Body of pancreas (tissue), 4 donors: ENCODE measurements around the gene SFTPB. TPM values are rescaled to one million over a fixed set of nuclear protein-coding genes. Genes with fewer than 3 reads are reported as not detected.
"Not testable (repeated sequence)": the region's sequence is repeated elsewhere in the genome, so short reads cannot be mapped to it uniquely, and the experiment has no call there.

Experiments
- ATAC-seq: fragments of 150-250 bp; one replicate; pipeline ENCODE4 v1.9.1; 2016
- DNase-seq, 4 donors: peaks; one replicate each; pipeline ENCODE4 v3.0.0-alpha.2; 2019
- H3K27ac ChIP-seq, 4 donors: fragments of 200-600 bp; sonication (generic); 1 replicate in 3 of 4; 2 replicates in 1 of 4; pipeline versions ENCODE4 v1.5.1 to v1.6.1; 2016 to 2019; ENCODE audit warnings: mild to moderate bottlenecking in 1 of 4, mixed read lengths in 1 of 4, moderate library complexity in 1 of 4
- H3K27me3 ChIP-seq, 2 donors: fragments of 200-600 bp; sonication (generic); one replicate each; pipeline ENCODE4 v1.6.0; 2016; ENCODE audit warnings: mild to moderate bottlenecking in 1 of 2
- H3K36me3 ChIP-seq, 2 donors: fragments of 200-600 bp; sonication (generic); replicated peaks in 1 of 2; 2 replicates each; pipeline ENCODE4 v1.5.1; 2016; ENCODE audit warnings: low read depth in 2 of 2; ENCODE audit not compliant: insufficient read depth in 1 of 2
- H3K4me1 ChIP-seq: fragments of 200-600 bp; sonication (generic); one replicate; pipeline ENCODE4 v1.6.0; 2016
- H3K4me3 ChIP-seq, 2 donors: fragments of 200-600 bp; sonication (generic); 1 replicate in 1 of 2; 2 replicates in 1 of 2; pipeline ENCODE4 v1.5.1; 2016 to 2019
- H3K9me3 ChIP-seq, 3 donors: fragments of 200-600 bp; sonication (generic); 1 replicate in 2 of 3; 2 replicates in 1 of 3; pipeline ENCODE4 v1.5.1; 2016
- CTCF ChIP-seq, 7 experiments: fragments of 450-650 bp in 4 of 7; fragments of 200-600 bp in 3 of 7; sonication (generic) in 3 of 7; IDR thresholded peaks; one replicate each; pipeline ENCODE4 v1.5.1; 2016 to 2019; ENCODE audit warnings: antibody characterized with exemption in 7 of 7
- POLR2A ChIP-seq, 3 donors: fragments of 450-650 bp; IDR thresholded peaks; one replicate each; pipeline ENCODE4 v1.6.1; 2016; ENCODE audit warnings: antibody characterized with exemption in 3 of 3, mild to moderate bottlenecking in 2 of 3
- WGBS, 2 donors: methylation state at CpG; one replicate each; pipeline ENCODE4 v1.1.5; 2017; 5-methylcytosine and 5-hydroxymethylcytosine counted together
- intact Hi-C: fragments of 100-400 bp; cut with DNase I; formaldehyde crosslinking; loops from one replicate; pipeline ENCODE4 v1.15.1; 2023
- total RNA-seq, 2 donors: library from RNA; depleted of rRNA; stranded (reverse); fragments of >200 nt; gene quantifications; one replicate each; pipeline ENCODE4 v1.1.0, GENCODE V29; 2016

SFTPB gene
- total RNA-seq, 2 donors from 2014 or later: not detected

- Histone ChIP-seq H3K4me1 (no peaks in the 10 kb centered on the region), H3K36me3 (peaks cover 17 to 38% of the 10 kb centered on the region in 2 donors), H3K4me3 (no peak overlapping the region), H3K27me3 (no peaks in the 10 kb centered on the region), H3K9me3 (no peaks in the 10 kb centered on the region), H3K27ac (no peak overlapping the region)
- no peak for ATAC-seq
- intact Hi-C loops: no loop called here
- TF ChIP-seq CTCF (IDR thresholded peaks at IDR 0.05): no peak
- no peak for TF ChIP-seq POLR2A (IDR thresholded peaks at IDR 0.05)
- DNase-seq: no peak
- 81 to 87% methylated on average over 3 of the region's 3 CpGs for WGBS, 2 donors
Measured at GRCh38 chr2:85631316-85631715, 36.7 kb downstream of the SFTPB start.

GRCh38 chr2:85628658-85629057, 39.3 kb downstream of the SFTPB start:
- ATAC-seq: no peak
- peaks cover 31 to 49% of the 10 kb centered on the region in 2 donors for H3K36me3 ChIP-seq
- no peak for DNase-seq
- intact Hi-C loops: no loop called here
- no peaks in the 10 kb centered on the region for H3K9me3 ChIP-seq
- H3K27me3 ChIP-seq: no peaks in the 10 kb centered on the region
- no peak overlapping the region for H3K27ac ChIP-seq
- no peak for TF ChIP-seq CTCF (IDR thresholded peaks at IDR 0.05)
- no peak for TF ChIP-seq POLR2A (IDR thresholded peaks at IDR 0.05)
- no peak overlapping the region for H3K4me3 ChIP-seq
- no peaks in the 10 kb centered on the region for H3K4me1 ChIP-seq
- WGBS, 2 donors: 72 to 89% methylated on average over 2 of the region's 2 CpGs

GRCh38 chr2:85623991-85624390, 44.0 kb downstream of the SFTPB start:
- WGBS, 2 donors: 62 to 65% methylated on average over 5 of the region's 5 CpGs
- Histone ChIP-seq H3K4me1 (no peaks in the 10 kb centered on the region), H3K27ac (no peak overlapping the region), H3K9me3 (no peaks in the 10 kb centered on the region), H3K27me3 (no peaks in the 10 kb centered on the region), H3K36me3 (peaks cover 20 to 46% of the 10 kb centered on the region in 2 donors), H3K4me3 (no peak overlapping the region)
- TF ChIP-seq CTCF (IDR thresholded peaks at IDR 0.05) (no peak), POLR2A (IDR thresholded peaks at IDR 0.05) (no peak)
- ATAC-seq: no peak
- intact Hi-C loops: no loop called here
- no peak for DNase-seq

- Histone ChIP-seq H3K4me3 (no peak overlapping the region), H3K9me3 (no peaks in the 10 kb centered on the region), H3K27me3 (no peaks in the 10 kb centered on the region), H3K27ac (no peak overlapping the region), H3K36me3 (peaks cover 16 to 42% of the 10 kb centered on the region in 2 donors), H3K4me1 (peaks cover 15% of the 10 kb centered on the region)
- TF ChIP-seq POLR2A (IDR thresholded peaks at IDR 0.05): no peak
- ATAC-seq (no peak), DNase-seq (no peak)
- intact Hi-C loops: no loop called here
- WGBS, 2 donors: 87 to 90% methylated on average over 1 of the region's 1 CpG
Measured at GRCh38 chr2:85621338-85621737, 46.7 kb downstream of the SFTPB start.

GRCh38 chr2:85619617-85620016, 48.4 kb downstream of the SFTPB start:
- H3K27me3 ChIP-seq: no peaks in the 10 kb centered on the region
- no peak overlapping the region for H3K27ac ChIP-seq
- intact Hi-C loops: no loop called here
- ATAC-seq (no peak), DNase-seq (no peak)
- H3K4me1 ChIP-seq: peaks cover 22% of the 10 kb centered on the region
- 92 to 96% methylated on average over 6 of the region's 6 CpGs for WGBS, 2 donors
- H3K36me3 ChIP-seq: peaks cover 8 to 28% of the 10 kb centered on the region in 2 donors
- TF ChIP-seq POLR2A (IDR thresholded peaks at IDR 0.05) (no peak), CTCF (IDR thresholded peaks at IDR 0.05) (no peak)
- no peak overlapping the region for H3K4me3 ChIP-seq
- H3K9me3 ChIP-seq: no peaks in the 10 kb centered on the region

- 70 to 80% methylated on average over 5 of the region's 5 CpGs for WGBS, 2 donors
- intact Hi-C loops, H3K4me3 ChIP-seq, H3K9me3 ChIP-seq, ATAC-seq, H3K27me3 ChIP-seq, H3K27ac ChIP-seq, DNase-seq: not testable (repeated sequence)
- H3K4me1 ChIP-seq: peaks cover 22% of the 10 kb centered on the region
- peaks cover 0 to 11% of the 10 kb centered on the region in 2 donors for H3K36me3 ChIP-seq
Measured at GRCh38 chr2:85617723-85618122, 50.3 kb downstream of the SFTPB start.
